ENCODE data around the gene GPX1.

- TF ChIP-seq SP1 (IDR thresholded peaks at IDR 0.05) (no peak), ARNT (IDR thresholded peaks at IDR 0.05) (no peak), ELF4 (IDR thresholded peaks at IDR 0.05) (no peak), ZNF384 (IDR thresholded peaks at IDR 0.05) (no peak), FOXA1 (IDR thresholded peaks at IDR 0.05) (no peak), PKNOX1 (IDR thresholded peaks at IDR 0.05) (no peak), SUZ12 (IDR thresholded peaks at IDR 0.05) (no peak), FOXM1 (IDR thresholded peaks at IDR 0.05; ENCODE audit: borderline replicate concordance) (no peak), BHLHE40 (IDR thresholded peaks at IDR 0.05; ENCODE audit: borderline replicate concordance) (no peak), TARDBP (IDR thresholded peaks at IDR 0.05) (no peak), FOXK2 (IDR thresholded peaks at IDR 0.05) (no peak)
These were observed 702 bp upstream of the GPX1 start for GRCh38 chr3:49358884-49359225.
